Fibroblast of skin of abdomen (primary cell): Measurements from ENCODE around the gene PLPP4.

ENCODE experiments used
- DNase-seq: peaks from one replicate; pipeline ENCODE4 v3.0.0-alpha.2; 2013

Gene PLPP4

DNA sequence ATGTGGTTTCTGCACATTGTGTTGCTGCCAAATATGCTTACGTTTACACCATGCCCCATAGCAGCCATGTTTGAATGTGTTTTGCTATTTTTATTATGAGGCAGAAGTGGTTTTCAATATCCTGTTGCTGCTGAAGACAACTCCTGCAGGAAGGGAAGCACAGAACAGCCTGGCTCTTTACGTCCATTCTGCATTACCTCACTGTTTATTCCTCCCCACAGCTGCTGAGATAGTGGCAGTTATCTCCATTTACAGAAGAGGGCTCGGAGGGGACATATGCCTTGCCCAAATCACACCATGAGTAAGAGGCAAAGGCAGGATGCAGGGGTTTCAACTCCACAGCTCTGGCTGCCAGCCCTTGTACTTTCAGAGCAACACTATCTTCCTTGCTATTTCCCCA is 35.3 kb downstream of the PLPP4 start:
- DNase-seq = no peak

DNA sequence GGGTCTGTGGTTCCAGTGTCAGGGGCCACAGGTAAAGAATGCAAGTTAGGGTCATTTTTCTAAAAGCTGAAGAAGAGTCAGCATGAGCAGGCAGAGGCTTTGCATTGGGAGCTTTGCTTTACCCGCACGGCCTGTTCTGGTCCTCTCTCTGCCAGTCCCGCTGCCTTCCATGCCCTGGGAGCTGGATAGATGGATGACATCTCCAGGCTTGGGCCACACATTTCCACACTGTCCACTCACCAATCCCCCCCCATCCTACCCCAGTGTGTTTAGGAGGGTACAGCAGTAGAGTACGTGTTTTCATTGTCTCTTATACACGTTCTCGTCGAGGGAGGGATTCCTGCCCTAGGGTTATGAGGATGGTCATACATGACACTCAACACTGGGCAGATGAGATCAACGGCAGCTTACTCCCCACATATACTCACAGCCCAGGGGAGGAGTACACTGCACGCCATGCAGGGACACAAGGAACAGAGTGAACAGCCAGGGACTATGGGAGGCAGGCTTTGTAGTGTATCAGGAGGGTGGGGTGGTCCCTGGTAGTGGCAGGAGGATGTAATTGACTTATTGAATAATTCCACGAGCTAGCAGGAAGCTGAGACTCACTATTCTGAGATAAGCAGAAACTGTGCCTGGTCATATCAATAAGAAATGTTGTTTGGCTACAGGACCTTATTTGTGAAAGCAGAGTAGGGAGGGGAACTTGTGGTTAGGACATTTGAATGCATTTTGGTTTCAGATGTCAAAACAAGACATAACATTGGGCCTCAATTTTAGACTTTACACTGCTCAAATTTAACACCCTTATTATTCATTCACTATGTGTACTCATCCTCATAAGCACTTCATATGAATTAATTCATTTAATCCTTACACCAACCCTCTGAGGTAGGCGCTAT is 36.6 kb downstream of the PLPP4 start:
- DNase-seq = no peak

GRCh38 chr10:120494313-120494710 is 37.3 kb downstream of the PLPP4 start:
- DNase-seq = no peak

- peak; percentile 12 for DNase-seq
Measured at GRCh38 chr10:120495226-120496009, 38.4 kb downstream of the PLPP4 start.

GRCh38 chr10:120499883-120500282 is 42.9 kb downstream of the PLPP4 start:
- DNase-seq = no peak

GRCh38 chr10:120503689-120504088 is 46.7 kb downstream of the PLPP4 start:
- peak; percentile 26 for DNase-seq

DNA sequence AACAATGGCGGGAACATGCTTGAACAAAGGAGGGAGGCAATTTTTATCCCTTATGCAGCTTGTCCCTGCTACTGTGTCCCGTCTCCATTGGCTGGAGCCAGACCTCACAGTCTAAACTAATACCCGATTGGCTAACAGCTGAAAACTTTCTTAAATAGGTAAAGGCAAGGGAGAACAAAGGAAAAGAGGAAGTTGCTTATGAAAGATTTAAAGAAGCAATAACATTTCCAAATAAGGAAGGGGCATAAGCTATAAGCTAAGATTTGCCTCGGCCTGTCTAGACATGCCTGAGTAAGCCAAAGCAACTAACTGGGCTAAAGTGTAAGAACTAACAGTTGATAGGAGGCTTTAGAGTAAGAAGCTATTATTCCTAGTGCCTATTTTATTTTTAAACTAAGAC is 47.2 kb downstream of the PLPP4 start:
- DNase-seq = peak; percentile 82

- peak; percentile 6 for DNase-seq
Measured at GRCh38 chr10:120505056-120505455, 48.0 kb downstream of the PLPP4 start.

DNA sequence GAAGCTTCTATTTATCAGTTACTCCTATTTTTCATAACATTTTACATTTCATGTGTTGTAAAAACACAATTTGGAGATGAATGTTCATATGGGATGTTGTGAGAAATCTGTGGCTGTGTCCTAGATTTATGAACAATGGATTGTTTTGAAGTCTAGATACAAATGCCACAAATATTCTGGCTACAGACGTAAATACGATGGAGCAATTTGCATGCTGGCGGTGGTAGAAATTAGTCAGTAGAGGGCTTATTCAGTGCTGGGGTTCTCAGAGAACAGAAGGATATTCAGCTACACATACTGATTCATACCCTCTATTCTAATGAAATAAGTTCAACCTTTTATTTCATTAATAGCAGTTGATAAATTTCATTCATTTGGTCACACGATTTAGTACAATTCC is 48.8 kb downstream of the PLPP4 start:
- DNase-seq = peak; percentile 70

DNA sequence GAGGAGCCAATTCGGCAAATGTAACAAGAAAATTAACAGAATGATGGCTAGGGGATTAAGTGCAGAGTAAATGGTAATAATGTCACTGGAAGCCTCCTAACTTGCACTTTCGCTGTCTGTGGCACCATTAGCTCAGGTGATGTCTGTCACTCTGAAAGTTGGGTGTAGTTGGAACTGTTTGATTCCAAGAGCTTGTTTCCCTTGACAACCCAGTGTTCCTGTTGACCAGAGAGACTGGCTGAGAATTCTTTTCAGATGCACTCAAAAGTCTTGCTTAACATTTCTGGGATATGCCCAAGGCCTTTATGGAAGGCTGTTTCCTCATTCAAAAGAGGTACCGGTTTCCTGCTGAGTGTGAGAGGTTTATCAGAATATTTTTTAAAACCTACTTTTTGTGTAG is 49.6 kb downstream of the PLPP4 start:
- peak; percentile 47 for DNase-seq

DNA sequence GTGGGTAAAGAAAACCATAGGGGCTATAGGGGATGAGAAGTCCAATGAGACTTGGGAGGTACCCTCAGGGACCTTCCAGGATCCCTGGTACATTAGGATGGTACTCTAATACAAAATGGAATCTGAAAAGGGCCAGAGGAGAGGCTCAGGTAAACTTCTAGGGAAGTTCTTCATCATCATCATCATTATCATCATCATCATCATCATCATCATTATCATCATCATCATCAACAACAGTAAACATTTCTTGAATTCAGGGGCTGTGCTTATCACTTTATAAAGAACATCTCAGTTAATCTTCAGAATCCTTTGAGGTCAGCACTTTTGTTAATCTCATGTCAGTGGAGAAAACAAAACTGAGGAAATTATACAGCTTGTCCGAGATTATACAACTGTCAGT is 50.1 kb downstream of the PLPP4 start:
- no peak for DNase-seq

DNA sequence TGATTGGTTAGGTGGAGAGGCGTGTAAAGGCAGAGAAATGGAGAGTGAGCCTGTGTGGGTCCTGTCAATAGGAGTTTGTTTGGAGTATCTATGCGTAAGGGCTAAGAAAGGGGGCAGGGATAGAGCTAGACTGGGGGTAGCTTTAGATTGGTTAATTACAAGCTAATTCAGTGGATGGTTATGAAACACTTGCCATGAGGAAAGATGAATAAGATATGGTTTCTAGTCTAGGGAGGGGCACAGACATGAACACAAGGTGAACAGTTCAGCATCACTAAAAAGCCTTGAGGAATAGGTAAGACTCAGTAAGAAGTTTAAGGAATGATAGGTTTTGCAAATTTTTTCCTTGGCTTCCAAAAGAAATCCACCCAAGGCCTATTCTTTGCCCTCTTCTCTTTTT is 50.6 kb downstream of the PLPP4 start:
- DNase-seq = no peak

GRCh38 chr10:120508393-120508792 is 51.4 kb downstream of the PLPP4 start:
- DNase-seq = peak; percentile 65

- no peak for DNase-seq
Measured at GRCh38 chr10:120508966-120509365, 51.9 kb downstream of the PLPP4 start.

GRCh38 chr10:120511165-120511564 is 54.1 kb downstream of the PLPP4 start:
- peak; percentile 55 for DNase-seq

DNA sequence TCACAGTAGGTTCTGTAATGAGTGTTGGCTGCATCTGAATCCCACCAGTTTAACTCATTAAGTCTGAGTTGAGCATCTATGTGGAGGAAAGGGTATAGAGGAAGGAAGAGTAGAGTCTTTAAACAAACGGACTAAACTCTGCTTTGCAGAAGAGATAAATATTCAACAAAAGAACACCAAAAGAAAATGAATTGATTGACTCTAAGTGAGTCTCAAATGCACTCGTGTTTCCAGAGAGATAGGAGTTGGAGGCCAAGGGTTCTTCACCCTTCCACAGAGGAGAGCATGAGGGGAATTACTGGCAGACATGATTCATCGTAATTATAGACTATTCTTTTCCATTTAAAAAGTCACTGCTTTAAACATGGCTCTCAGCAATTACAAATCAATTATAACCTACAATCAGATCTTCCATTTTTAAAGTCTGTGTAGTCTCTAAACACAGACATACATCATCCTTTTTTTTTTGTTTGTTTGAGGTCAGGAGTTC is 56.3 kb downstream of the PLPP4 start:
- DNase-seq = no peak

GRCh38 chr10:120514035-120514620 is 57.1 kb downstream of the PLPP4 start:
- DNase-seq = peak; percentile 63

- no peak for DNase-seq
Measured at GRCh38 chr10:120514959-120515358, 57.9 kb downstream of the PLPP4 start.

- DNase-seq = no peak
Measured at GRCh38 chr10:120515741-120516140, 58.7 kb downstream of the PLPP4 start.

DNA sequence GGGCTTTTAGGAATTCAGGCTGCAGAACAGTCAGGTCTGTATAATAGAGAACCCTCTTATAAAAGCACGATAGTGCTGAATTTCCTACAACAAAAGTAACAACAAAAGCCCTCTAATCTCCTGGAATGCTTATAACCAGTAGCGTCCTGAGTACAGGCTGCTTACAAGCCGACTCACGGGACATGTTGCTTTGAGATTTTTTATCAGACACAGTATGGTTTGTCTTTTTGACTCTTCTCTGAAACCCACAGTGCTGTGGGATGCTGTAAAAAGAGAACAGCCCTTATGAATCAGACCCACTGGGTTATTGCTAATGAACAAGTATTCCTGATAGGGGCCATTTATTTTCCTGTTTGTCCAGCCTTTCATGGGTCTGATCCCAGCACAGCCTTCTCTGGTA is 59.4 kb downstream of the PLPP4 start:
- DNase-seq = no peak

- no peak for DNase-seq
Measured at GRCh38 chr10:120517196-120517595, 60.2 kb downstream of the PLPP4 start.

GRCh38 chr10:120517881-120518484 is 61.0 kb downstream of the PLPP4 start:
- no peak for DNase-seq

DNA sequence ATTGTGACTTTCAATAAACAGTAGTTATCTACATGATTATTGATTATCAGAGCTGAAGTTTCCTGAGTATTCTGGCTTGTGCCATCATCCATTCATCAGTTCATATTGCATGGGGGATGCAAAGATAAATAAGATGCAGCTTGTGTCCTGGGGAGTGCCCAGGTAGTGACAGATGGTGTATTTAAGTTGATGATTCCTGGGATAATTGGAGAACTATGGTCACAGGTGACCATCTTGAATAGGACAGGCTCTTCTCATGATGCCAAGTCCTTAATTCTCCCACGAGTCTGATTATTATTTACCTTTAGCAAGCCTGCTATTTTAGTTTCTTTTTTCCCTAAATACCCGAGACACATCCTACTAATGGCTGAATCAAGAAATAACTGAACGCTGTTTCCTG is 64.9 kb downstream of the PLPP4 start:
- no peak for DNase-seq
